Activated CD4-positive, alpha-beta T cell treated with anti-CD3 and anti-CD28 coated beads, Interleukin-2, amount 50 U/mL, for 48 hours (primary cell): Measurements from ENCODE around the gene SPDYE2.
"Not testable (repeated sequence)": the region's sequence is repeated elsewhere in the genome, so short reads cannot be mapped to it uniquely, and the experiment has no call there.

Experiments
- DNase-seq, 2 experiments: peaks; one replicate each; pipeline ENCODE4 v3.0.0-alpha.2; 2020

The SPDYE2 gene

GRCh38 chr7:102542083-102542482, 8.9 kb upstream of the SPDYE2 start:
- not testable (repeated sequence) for DNase-seq

GRCh38 chr7:102542771-102543170, 8.3 kb upstream of the SPDYE2 start:
- not testable (repeated sequence) for DNase-seq

- DNase-seq, result not testable (repeated sequence)
Observed at GRCh38 chr7:102543596-102543995, 7.4 kb upstream of the SPDYE2 start, which contains the start of gene UPK3BL2. Gene UPK3BL2, minus strand, starts transcription at chr7:102543696. Its CDS starts 60 bp downstream, at chr7:102543636.

GRCh38 chr7:102544372-102544771, 6.7 kb upstream of the SPDYE2 start:
- not testable (repeated sequence) for DNase-seq

GRCh38 chr7:102545288-102545687, 5.7 kb upstream of the SPDYE2 start:
- DNase-seq, result not testable (repeated sequence)

GRCh38 chr7:102546353-102546752, 4.7 kb upstream of the SPDYE2 start:
- DNase-seq, result not testable (repeated sequence)

GRCh38 chr7:102568620-102569019, 17.6 kb downstream of the SPDYE2 start:
- not testable (repeated sequence) for DNase-seq

GRCh38 chr7:102572261-102573239, 21.5 kb downstream of the SPDYE2 start, which contains the start of gene POLR2J3:
Gene POLR2J3, minus strand, starts transcription at chr7:102572583. Its CDS starts 62 bp downstream, at chr7:102572521.
- peak; percentile 99 for DNase-seq

GRCh38 chr7:102574607-102575006, 23.6 kb downstream of the SPDYE2 start:
- DNase-seq, result not testable (repeated sequence)

- DNase-seq, result not testable (repeated sequence)
Observed at GRCh38 chr7:102576363-102576762, 25.3 kb downstream of the SPDYE2 start.

GRCh38 chr7:102577315-102578240, 26.6 kb downstream of the SPDYE2 start:
- not testable (repeated sequence) for DNase-seq

- not testable (repeated sequence) for DNase-seq
Observed at GRCh38 chr7:102578486-102578885, 27.5 kb downstream of the SPDYE2 start.

- not testable (repeated sequence) for DNase-seq
Observed at GRCh38 chr7:102581722-102582121, 30.7 kb downstream of the SPDYE2 start.

GRCh38 chr7:102583495-102583894, 32.5 kb downstream of the SPDYE2 start:
- DNase-seq, result not testable (repeated sequence)

GRCh38 chr7:102589857-102590256, 38.8 kb downstream of the SPDYE2 start:
- DNase-seq, result not testable (repeated sequence)

GRCh38 chr7:102592477-102593019, 41.5 kb downstream of the SPDYE2 start:
- DNase-seq, result peak in 1 of 2 experiments; percentile 32

- not testable (repeated sequence) for DNase-seq
Observed at GRCh38 chr7:102593637-102594334, 42.8 kb downstream of the SPDYE2 start.

GRCh38 chr7:102596036-102596435, 45.0 kb downstream of the SPDYE2 start:
- DNase-seq, result not testable (repeated sequence)

- not testable (repeated sequence) for DNase-seq
Observed at GRCh38 chr7:102599699-102600098, 48.7 kb downstream of the SPDYE2 start.

GRCh38 chr7:102602317-102602716, 51.3 kb downstream of the SPDYE2 start:
- not testable (repeated sequence) for DNase-seq

- DNase-seq, result not testable (repeated sequence)
Observed at GRCh38 chr7:102604431-102605145, 53.6 kb downstream of the SPDYE2 start.
